ENCODE data around the gene IFNGR1. TPM values are rescaled to one million over a fixed set of nuclear protein-coding genes. Genes with fewer than 3 reads are reported as not detected.

IFNGR1 gene
- total RNA-seq, 1 donor from 2014 or later, result 52.7 TPM

- peaks cover 19% of the 10 kb centered on the region for H3K9me3 Mint-ChIP-seq (ENCODE audit: low read depth)
- no peak for DNase-seq (ENCODE audit: low spot score)
- H3K27ac Mint-ChIP-seq (ENCODE audit: unreplicated experiment), result no peak overlapping the region
- no peak for TF ChIP-seq CTCF (IDR thresholded peaks at IDR 0.05)
- H3K27me3 Mint-ChIP-seq (ENCODE audit: low read depth), result peaks cover 4% of the 10 kb centered on the region
- H3K4me1 Mint-ChIP-seq (ENCODE audit: low read depth), result peaks cover 8% of the 10 kb centered on the region
- H3K4me3 Mint-ChIP-seq (ENCODE audit: unreplicated experiment), result no peak overlapping the region
- no peaks in the 10 kb centered on the region for H3K36me3 Mint-ChIP-seq (ENCODE audit: low read depth)
Observed at GRCh38 chr6:137155830-137156229, 63.4 kb downstream of the IFNGR1 start.

- no peak for DNase-seq (ENCODE audit: low spot score)
- Mint-ChIP-seq H3K9me3 (ENCODE audit: low read depth) (peaks cover 16% of the 10 kb centered on the region), H3K36me3 (ENCODE audit: low read depth) (no peaks in the 10 kb centered on the region), H3K4me1 (ENCODE audit: low read depth) (peaks cover 6% of the 10 kb centered on the region), H3K27me3 (ENCODE audit: low read depth) (no peaks in the 10 kb centered on the region), H3K4me3 (ENCODE audit: unreplicated experiment) (no peak overlapping the region), H3K27ac (ENCODE audit: unreplicated experiment) (no peak overlapping the region)
- TF ChIP-seq CTCF (IDR thresholded peaks at IDR 0.05), result no peak
Observed at GRCh38 chr6:137150072-137150471, 69.1 kb downstream of the IFNGR1 start.

GRCh38 chr6:137149035-137149393, 70.2 kb downstream of the IFNGR1 start:
- H3K4me1 Mint-ChIP-seq (ENCODE audit: low read depth), result peaks cover 6% of the 10 kb centered on the region
- H3K36me3 Mint-ChIP-seq (ENCODE audit: low read depth), result no peaks in the 10 kb centered on the region
- DNase-seq (ENCODE audit: low spot score), result no peak
- no peaks in the 10 kb centered on the region for H3K27me3 Mint-ChIP-seq (ENCODE audit: low read depth)
- H3K4me3 Mint-ChIP-seq (ENCODE audit: unreplicated experiment), result no peak overlapping the region
- peaks cover 16% of the 10 kb centered on the region for H3K9me3 Mint-ChIP-seq (ENCODE audit: low read depth)
- no peak for TF ChIP-seq CTCF (IDR thresholded peaks at IDR 0.05)
- H3K27ac Mint-ChIP-seq (ENCODE audit: unreplicated experiment), result no peak overlapping the region

DNA sequence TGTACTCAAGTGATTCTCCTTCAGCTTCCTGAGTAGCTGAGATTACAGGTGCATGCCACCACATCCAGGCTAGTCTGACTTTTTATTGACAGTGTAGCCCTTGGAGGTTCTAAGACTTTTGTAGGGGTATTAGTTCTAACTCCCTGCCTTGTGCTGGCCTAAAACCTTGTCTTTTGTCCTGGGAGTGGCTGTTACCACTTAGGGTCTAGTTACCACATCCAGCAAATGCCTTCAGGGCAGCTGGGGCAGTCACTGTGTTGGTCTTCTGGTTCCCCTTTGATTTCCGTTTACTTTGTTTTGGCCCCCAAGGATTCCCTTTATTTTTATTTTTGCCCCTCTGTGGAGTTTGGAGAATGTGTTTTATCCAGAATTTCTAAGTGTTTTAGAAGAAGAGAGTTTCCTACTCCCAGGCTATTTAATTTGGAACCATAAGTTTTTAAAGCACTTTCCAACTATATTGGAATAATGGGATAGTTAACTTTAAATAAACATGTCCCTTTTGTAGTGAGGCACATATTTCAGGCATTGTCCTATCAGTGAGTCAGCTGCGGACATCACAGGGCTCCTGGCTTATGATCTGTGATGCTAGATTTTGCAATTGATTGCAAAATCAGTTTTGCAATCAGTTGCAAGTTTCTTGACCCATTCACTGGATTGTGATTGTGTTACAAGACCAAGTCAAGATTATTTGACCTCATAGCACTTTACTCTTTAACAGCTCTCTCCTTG, 70.7 kb downstream of the IFNGR1 start:
- TF ChIP-seq CTCF (IDR thresholded peaks at IDR 0.05), result no peak
- no peaks in the 10 kb centered on the region for H3K36me3 Mint-ChIP-seq (ENCODE audit: low read depth)
- H3K4me3 Mint-ChIP-seq (ENCODE audit: unreplicated experiment), result no peak overlapping the region
- DNase-seq (ENCODE audit: low spot score), result no peak
- no peak overlapping the region for H3K27ac Mint-ChIP-seq (ENCODE audit: unreplicated experiment)
- H3K4me1 Mint-ChIP-seq (ENCODE audit: low read depth), result peaks cover 6% of the 10 kb centered on the region
- no peaks in the 10 kb centered on the region for H3K27me3 Mint-ChIP-seq (ENCODE audit: low read depth)
- H3K9me3 Mint-ChIP-seq (ENCODE audit: low read depth), result peaks cover 16% of the 10 kb centered on the region

Other genes with a start within 250 kb of the IFNGR1 start
- 0.22 TPM in 1 of 3 replicates, not detected in the others for gene IL20RA, start 174.4 kb downstream of the IFNGR1 start, total RNA-seq
- gene IL22RA2, start 45.7 kb downstream of the IFNGR1 start, total RNA-seq, result not detected in 3 replicates

Data from chondrocyte (in vitro differentiated cells).